Body of pancreas (tissue), 4 donors: ENCODE data around the gene ATP11A.

ENCODE experiments used
- POLR2A ChIP-seq, 3 donors: fragments of 450-650 bp; IDR thresholded peaks; one replicate each; pipeline ENCODE4 v1.6.1; 2016; ENCODE audit warnings: antibody characterized with exemption in 3 of 3, mild to moderate bottlenecking in 2 of 3
- TF ChIP-seq, protein P1 (sequence below), 7 experiments: fragments of 450-650 bp in 4 of 7; fragments of 200-600 bp in 3 of 7; sonication (generic) in 3 of 7; IDR thresholded peaks; one replicate each; pipeline ENCODE4 v1.5.1; 2016 to 2019; ENCODE audit warnings: antibody characterized with exemption in 7 of 7

DNA sequence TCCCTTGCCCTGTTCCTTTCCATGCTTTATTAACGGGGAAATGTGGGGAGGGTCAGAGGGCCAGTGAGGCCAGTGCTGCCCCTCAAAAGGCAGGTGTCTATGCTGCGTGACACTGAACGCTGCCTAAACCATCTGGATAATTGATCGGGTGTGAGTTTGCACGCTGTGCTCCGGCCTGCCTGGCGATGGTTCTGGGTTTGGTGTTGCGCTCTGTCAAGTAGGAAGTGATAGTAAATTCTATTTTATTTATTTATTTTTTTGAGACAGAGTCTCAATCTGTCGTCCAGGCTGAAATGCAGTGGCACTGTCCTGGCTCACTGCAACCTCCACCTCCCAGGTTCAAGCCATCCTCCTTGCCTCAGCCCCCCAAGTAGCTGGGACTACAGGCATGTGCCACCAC, 86.5 kb downstream of the ATP11A start:
- TF ChIP-seq, protein P1, sequence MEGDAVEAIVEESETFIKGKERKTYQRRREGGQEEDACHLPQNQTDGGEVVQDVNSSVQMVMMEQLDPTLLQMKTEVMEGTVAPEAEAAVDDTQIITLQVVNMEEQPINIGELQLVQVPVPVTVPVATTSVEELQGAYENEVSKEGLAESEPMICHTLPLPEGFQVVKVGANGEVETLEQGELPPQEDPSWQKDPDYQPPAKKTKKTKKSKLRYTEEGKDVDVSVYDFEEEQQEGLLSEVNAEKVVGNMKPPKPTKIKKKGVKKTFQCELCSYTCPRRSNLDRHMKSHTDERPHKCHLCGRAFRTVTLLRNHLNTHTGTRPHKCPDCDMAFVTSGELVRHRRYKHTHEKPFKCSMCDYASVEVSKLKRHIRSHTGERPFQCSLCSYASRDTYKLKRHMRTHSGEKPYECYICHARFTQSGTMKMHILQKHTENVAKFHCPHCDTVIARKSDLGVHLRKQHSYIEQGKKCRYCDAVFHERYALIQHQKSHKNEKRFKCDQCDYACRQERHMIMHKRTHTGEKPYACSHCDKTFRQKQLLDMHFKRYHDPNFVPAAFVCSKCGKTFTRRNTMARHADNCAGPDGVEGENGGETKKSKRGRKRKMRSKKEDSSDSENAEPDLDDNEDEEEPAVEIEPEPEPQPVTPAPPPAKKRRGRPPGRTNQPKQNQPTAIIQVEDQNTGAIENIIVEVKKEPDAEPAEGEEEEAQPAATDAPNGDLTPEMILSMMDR (IDR thresholded peaks at IDR 0.05): no peak
- no peak for TF ChIP-seq POLR2A (IDR thresholded peaks at IDR 0.05)
